Measurements from ENCODE around the gene TRABD2B.

- no peak for TF ChIP-seq CTCF (IDR thresholded peaks at IDR 0.05; ENCODE audit: insufficient read depth, low read depth, low read length)
- TF ChIP-seq EZH2 (IDR thresholded peaks at IDR 0.05; ENCODE audit: insufficient read depth, low read length): no peak
Observed at GRCh38 chr1:47816325-47817071, 180.7 kb downstream of the TRABD2B start.
